GM21717 (cell line): ENCODE measurements around the gene AHCY.

Experiments
- ATAC-seq: cut with Tn5 transposase; IDR thresholded peaks from one replicate; pipeline ENCODE4 v1.9.1; 2021; ENCODE audit warnings: mild to moderate bottlenecking, moderate library complexity; ENCODE audit not compliant: unreplicated experiment

Gene AHCY

GRCh38 chr20:34324541-34324940, 21.4 kb upstream of the AHCY start:
- no peak for ATAC-seq

- ATAC-seq = no peak
These were observed 19.3 kb upstream of the AHCY start for GRCh38 chr20:34322267-34323105.

GRCh38 chr20:34320861-34321260, 17.7 kb upstream of the AHCY start:
- no peak for ATAC-seq

- no peak for ATAC-seq
These were observed 15.7 kb upstream of the AHCY start for GRCh38 chr20:34318609-34319443.

GRCh38 chr20:34316196-34316814, 13.2 kb upstream of the AHCY start:
- ATAC-seq = no peak

- no peak for ATAC-seq
These were observed 12.1 kb upstream of the AHCY start for GRCh38 chr20:34315236-34315635.

GRCh38 chr20:34312544-34313217, 9.5 kb upstream of the AHCY start:
- ATAC-seq = peak; percentile 78

- no peak for ATAC-seq
These were observed 8.9 kb upstream of the AHCY start for GRCh38 chr20:34312024-34312460.

- ATAC-seq = no peak
These were observed 8.2 kb upstream of the AHCY start for GRCh38 chr20:34311118-34312023.

- ATAC-seq = no peak
These were observed 7.4 kb upstream of the AHCY start for GRCh38 chr20:34310481-34311117.

GRCh38 chr20:34309691-34310090, 6.5 kb upstream of the AHCY start:
- no peak for ATAC-seq

GRCh38 chr20:34305333-34306230, 2.4 kb upstream of the AHCY start:
- no peak for ATAC-seq

GRCh38 chr20:34302312-34302722, 838 bp downstream of the AHCY start:
- no peak for ATAC-seq

- ATAC-seq = no peak
These were observed 1.4 kb downstream of the AHCY start for GRCh38 chr20:34301587-34302311.

- no peak for ATAC-seq
These were observed 2.2 kb downstream of the AHCY start for GRCh38 chr20:34300809-34301586.

GRCh38 chr20:34300256-34300806, 2.8 kb downstream of the AHCY start:
- ATAC-seq = no peak
